Activated CD8-positive, alpha-beta memory T cell treated with anti-CD3 and anti-CD28 coated beads for 36 hours (primary cell): ENCODE measurements around the gene CYP27C1. TPM values are rescaled to one million over a fixed set of nuclear protein-coding genes. Genes with fewer than 3 reads are reported as not detected.

Source experiments
- CTCF ChIA-PET: fragments of 350-600 bp; sonication (Branson Sonifier 250); formaldehyde crosslinking; loops from one replicate; lab custom pipeline; 2021; ENCODE audit warnings: antibody characterized with exemption; lab: Charles Lee
- POLR2A ChIA-PET: fragments of 350-600 bp; sonication (Branson Sonifier 250); formaldehyde crosslinking; loops from one replicate; lab custom pipeline; 2021; ENCODE audit warnings: antibody characterized with exemption; lab: Charles Lee
- total RNA-seq, 2 experiments: library from RNA; stranded (reverse); gene quantifications; one replicate each; pipeline ENCODE4 v1.2.3, GENCODE V29; 2021

CYP27C1 gene
- total RNA-seq, 2 experiments from 2014 or later, result 0.08 TPM; not detected in 1

GRCh38 chr2:127161176-127162136, 58.6 kb downstream of the CYP27C1 start:
- POLR2A ChIA-PET, result no interaction called here
- CTCF ChIA-PET, result no interaction called here

GRCh38 chr2:127160676-127161075, 59.4 kb downstream of the CYP27C1 start:
- ChIA-PET CTCF (no interaction called here), POLR2A (no interaction called here)

DNA sequence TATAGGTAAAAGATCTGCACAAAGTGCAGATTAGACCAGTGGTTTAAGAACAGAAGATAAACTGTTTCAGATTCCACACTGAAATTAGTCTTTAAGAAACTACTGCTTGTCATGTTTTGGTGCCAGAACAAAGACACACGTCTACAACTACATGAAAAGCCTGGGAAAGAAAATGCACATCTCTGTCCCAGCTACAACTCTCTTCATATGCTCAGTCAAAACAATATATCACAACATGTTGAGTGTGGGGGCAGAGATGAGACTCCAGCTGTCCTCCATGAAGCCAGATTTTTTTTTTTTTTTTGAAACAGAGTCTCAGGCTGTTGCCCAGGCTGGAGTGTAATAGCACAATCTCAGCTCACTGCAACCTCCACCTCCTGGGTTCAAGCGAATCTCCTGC, 60.6 kb downstream of the CYP27C1 start:
- CTCF ChIA-PET, result no interaction called here
- POLR2A ChIA-PET, result no interaction called here

DNA sequence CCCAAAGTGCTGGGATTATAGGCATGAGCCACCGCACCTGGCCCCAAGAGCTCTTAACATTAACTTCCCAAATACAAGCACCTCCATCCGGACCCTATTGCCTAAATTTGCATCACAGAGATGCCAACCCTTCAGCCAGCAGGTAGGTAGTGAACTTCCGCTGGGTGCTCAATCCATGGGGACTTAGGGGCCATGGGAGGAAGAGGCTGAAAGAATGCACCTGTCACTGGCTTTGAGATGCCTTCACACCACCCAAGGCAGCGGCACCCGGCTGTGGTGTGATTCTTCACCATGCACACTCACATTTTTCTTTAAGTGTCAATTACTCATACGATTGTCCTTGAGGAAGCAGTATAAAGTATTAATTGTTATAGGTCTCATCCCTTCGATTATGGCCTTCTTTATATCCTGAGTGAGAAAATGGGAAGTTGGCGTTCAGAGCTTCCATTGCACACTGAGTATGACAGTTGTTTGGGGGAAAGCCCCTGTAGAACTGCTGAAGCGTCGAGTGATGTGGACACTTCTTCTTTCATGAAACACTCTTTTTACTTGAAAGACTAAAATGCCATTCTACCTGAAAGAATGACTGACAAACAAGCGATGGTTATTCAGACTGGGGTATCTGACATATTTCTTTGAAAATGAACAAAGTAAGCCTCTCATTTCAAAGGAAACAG, 61.3 kb downstream of the CYP27C1 start:
- POLR2A ChIA-PET, result no interaction called here
- CTCF ChIA-PET, result interaction anchor here (0.7 kb wide), 1 partner anchor 16 kb away, joined by 4 read pairs; no protein-coding TSS in a partner anchor

- POLR2A ChIA-PET, result no interaction called here
Measured at GRCh38 chr2:127157651-127158485, 62.2 kb downstream of the CYP27C1 start.

GRCh38 chr2:127157114-127157513, 63.0 kb downstream of the CYP27C1 start:
- CTCF ChIA-PET, result no interaction called here

More at GRCh38 chr2:127157651-127158485, 62.2 kb downstream of the CYP27C1 start:
- CTCF ChIA-PET, result interaction anchor here (0.7 kb wide), 2 partner anchors 17 to 90 kb away, joined by 3 to 4 read pairs; no protein-coding TSS in a partner anchor

GRCh38 chr2:127155947-127156346, 64.2 kb downstream of the CYP27C1 start:
- POLR2A ChIA-PET, result no interaction called here
- CTCF ChIA-PET, result no interaction called here

More at GRCh38 chr2:127157114-127157513, 63.0 kb downstream of the CYP27C1 start:
- POLR2A ChIA-PET, result no interaction called here

DNA sequence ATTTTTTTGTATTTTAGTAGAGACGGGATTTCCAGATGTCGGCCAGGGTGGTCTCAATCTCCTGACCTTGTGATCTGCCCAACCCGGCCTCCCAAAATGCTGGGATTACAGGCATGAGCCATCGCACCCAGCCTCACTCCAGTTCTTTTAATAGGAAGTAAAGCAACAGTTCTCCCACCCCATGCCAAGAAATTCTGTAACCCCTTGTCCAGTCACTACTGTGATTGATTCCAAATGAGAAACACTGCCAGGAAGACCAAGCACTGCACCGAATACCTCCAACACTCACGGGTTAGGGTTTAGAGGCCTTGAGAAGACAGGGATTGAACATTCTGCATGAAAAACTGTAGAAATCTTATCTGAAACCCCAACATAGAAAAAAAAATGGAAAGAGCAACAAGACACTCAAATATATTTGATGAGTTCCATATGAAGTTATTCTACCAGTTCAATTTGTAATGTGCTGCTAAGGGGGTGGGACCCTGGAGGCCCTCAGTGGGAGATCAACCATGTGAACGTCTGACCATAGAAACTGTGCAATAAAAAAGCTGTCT, 65.0 kb downstream of the CYP27C1 start:
- CTCF ChIA-PET, result no interaction called here

GRCh38 chr2:127154396-127154795, 65.7 kb downstream of the CYP27C1 start:
- ChIA-PET POLR2A (no interaction called here), CTCF (no interaction called here)

More for the DNA sequence above, 65.0 kb downstream of the CYP27C1 start:
- POLR2A ChIA-PET, result no interaction called here

DNA sequence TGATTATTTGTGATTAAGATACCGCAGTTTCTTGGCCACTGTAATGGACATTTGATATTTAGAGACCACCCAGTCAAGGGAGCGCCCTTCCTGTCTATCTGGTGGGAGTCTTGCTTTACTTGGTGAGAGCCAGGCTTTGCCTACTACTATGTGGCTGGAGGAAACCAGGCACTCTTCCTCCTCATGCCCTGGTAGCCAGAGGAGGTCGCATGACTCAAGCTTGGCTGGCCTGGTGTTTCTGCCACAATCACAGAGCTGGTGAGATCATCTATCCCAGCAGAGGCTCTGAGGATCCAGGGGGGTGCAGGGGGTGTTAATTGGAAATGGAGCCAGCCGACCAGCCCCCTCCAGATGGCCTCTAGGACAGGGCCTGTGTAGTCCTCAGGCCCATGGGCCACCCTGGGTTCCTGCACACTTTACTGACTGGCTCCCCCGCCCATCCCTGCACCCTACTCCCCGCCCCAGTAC, 66.4 kb downstream of the CYP27C1 start:
- ChIA-PET POLR2A (no interaction called here), CTCF (no interaction called here)

DNA sequence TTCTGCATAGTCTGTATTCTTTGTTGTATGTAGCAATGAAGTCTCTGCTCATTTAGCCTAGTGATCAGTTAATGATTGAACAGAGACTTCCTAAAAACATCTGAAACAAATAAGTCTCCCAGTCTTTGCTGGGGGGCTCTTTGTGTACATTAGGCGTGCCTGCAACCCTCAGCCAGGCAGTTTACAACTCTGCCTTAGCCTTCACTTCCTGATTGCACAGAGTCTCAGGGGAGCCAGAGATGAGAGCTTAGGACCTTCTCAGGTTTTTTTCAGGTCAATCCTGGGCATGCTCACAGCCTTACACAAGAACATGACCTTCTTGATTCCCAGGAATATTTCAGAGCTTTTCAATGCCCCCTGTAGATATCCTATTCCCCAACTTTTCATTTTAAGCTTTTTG, 69.1 kb downstream of the CYP27C1 start:
- CTCF ChIA-PET, result no interaction called here

GRCh38 chr2:127149384-127149783, 70.7 kb downstream of the CYP27C1 start:
- CTCF ChIA-PET, result interaction anchor here (0.6 kb wide), 1 partner anchor 37 kb away, joined by 3 read pairs; no protein-coding TSS in a partner anchor
- POLR2A ChIA-PET, result no interaction called here

More for the DNA sequence above, 69.1 kb downstream of the CYP27C1 start:
- POLR2A ChIA-PET, result no interaction called here

DNA sequence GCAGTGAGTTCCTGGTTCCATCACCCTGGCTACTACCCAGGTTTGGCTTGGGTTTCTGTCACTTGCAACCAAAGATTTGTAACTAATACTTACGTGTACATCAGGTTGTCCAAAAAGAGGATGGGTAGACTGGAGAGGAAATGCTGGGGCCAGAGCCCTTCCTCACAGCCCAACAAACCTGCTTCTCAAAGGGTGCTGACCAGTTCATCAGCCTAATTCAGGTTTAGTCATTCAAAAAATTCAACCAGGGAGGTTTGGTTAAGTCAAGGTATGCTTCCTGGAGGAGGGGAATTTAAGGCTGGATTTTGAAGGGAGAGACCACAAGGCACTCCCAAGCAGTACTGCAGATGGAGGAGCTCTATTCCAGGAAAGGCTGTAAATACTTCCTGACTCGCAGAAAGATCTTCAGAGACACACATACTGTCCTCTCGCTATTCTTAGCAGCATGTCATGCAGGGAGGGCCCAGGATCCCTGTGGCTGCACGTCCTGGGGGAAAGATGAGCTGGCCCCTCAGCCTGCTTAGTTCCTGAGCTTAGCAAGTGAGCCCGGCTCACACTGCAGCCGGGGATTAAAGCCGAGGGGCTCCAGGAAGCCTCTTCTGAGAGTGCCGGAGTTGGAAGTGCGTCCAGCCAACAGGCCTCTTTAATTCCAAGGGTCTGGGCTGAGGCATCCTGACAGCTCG, 73.1 kb downstream of the CYP27C1 start:
- CTCF ChIA-PET, result interaction anchor here (0.6 kb wide), 1 partner anchor 122 kb away, joined by 4 read pairs; no protein-coding TSS in a partner anchor
- POLR2A ChIA-PET, result no interaction called here

- CTCF ChIA-PET, result no interaction called here
- POLR2A ChIA-PET, result no interaction called here
Measured at GRCh38 chr2:127146071-127146725, 73.9 kb downstream of the CYP27C1 start.

GRCh38 chr2:127145280-127145895, 74.7 kb downstream of the CYP27C1 start:
- CTCF ChIA-PET, result no interaction called here

GRCh38 chr2:127143841-127144782, 76.0 kb downstream of the CYP27C1 start:
- POLR2A ChIA-PET, result no interaction called here
- CTCF ChIA-PET, result no interaction called here

More at GRCh38 chr2:127145280-127145895, 74.7 kb downstream of the CYP27C1 start:
- POLR2A ChIA-PET, result no interaction called here
